Retina (tissue), 1 donor: ENCODE measurements around the gene HHAT.
A peak's percentile ranks its signal among the peaks of the same experiment; 100 is the strongest.

ENCODE experiments used
- DNase-seq: peaks from one replicate; pipeline ENCODE4 v3.0.0-alpha.2; 2016

HHAT gene

GRCh38 chr1:210500831-210501230 lies 172.1 kb downstream of the HHAT start:
- DNase-seq, result no peak

GRCh38 chr1:210504286-210504685 lies 175.6 kb downstream of the HHAT start:
- no peak for DNase-seq

GRCh38 chr1:210505601-210506496 lies 177.1 kb downstream of the HHAT start:
- DNase-seq, result peak; percentile 13

- DNase-seq, result no peak
Measured at GRCh38 chr1:210506689-210507088, 178.0 kb downstream of the HHAT start.

- DNase-seq, result peak; percentile 58
Measured at GRCh38 chr1:210516092-210516656, 187.5 kb downstream of the HHAT start.

- DNase-seq, result peak; percentile 62
Measured at GRCh38 chr1:210516697-210517459, 188.2 kb downstream of the HHAT start.

- no peak for DNase-seq
Measured at GRCh38 chr1:210523830-210524229, 195.1 kb downstream of the HHAT start.

- DNase-seq, result no peak
Measured at GRCh38 chr1:210525716-210526454, 197.2 kb downstream of the HHAT start.

- DNase-seq, result no peak
Measured at GRCh38 chr1:210527091-210527490, 198.4 kb downstream of the HHAT start.

- no peak for DNase-seq
Measured at GRCh38 chr1:210531475-210532222, 202.9 kb downstream of the HHAT start.

GRCh38 chr1:210532223-210532598 lies 203.5 kb downstream of the HHAT start:
- no peak for DNase-seq

GRCh38 chr1:210535761-210536160 lies 207.1 kb downstream of the HHAT start:
- DNase-seq, result peak; percentile 60

- DNase-seq, result peak; percentile 55
Measured at GRCh38 chr1:210536254-210536961, 207.7 kb downstream of the HHAT start.

GRCh38 chr1:210540288-210540687 lies 211.6 kb downstream of the HHAT start:
- no peak for DNase-seq

- DNase-seq, result no peak
Measured at GRCh38 chr1:210541680-210542358, 213.1 kb downstream of the HHAT start.

- no peak for DNase-seq
Measured at GRCh38 chr1:210551899-210552298, 223.2 kb downstream of the HHAT start.

GRCh38 chr1:210553711-210554110 lies 225.0 kb downstream of the HHAT start:
- peak; percentile 36 for DNase-seq

GRCh38 chr1:210554382-210554781 lies 225.7 kb downstream of the HHAT start:
- DNase-seq, result no peak

- no peak for DNase-seq
Measured at GRCh38 chr1:210556475-210556874, 227.8 kb downstream of the HHAT start.

- DNase-seq, result no peak
Measured at GRCh38 chr1:210557426-210558077, 228.8 kb downstream of the HHAT start.
